ENCODE measurements around the gene SMIM41. TPM values are rescaled to one million over a fixed set of nuclear protein-coding genes. Genes with fewer than 3 reads are reported as not detected.

SMIM41 gene
- total and polyA plus RNA-seq, 10 of the 15 experiments (the other 5 are each of a cell fraction or from before 2014, with no cell fraction given): not detected

DNA sequence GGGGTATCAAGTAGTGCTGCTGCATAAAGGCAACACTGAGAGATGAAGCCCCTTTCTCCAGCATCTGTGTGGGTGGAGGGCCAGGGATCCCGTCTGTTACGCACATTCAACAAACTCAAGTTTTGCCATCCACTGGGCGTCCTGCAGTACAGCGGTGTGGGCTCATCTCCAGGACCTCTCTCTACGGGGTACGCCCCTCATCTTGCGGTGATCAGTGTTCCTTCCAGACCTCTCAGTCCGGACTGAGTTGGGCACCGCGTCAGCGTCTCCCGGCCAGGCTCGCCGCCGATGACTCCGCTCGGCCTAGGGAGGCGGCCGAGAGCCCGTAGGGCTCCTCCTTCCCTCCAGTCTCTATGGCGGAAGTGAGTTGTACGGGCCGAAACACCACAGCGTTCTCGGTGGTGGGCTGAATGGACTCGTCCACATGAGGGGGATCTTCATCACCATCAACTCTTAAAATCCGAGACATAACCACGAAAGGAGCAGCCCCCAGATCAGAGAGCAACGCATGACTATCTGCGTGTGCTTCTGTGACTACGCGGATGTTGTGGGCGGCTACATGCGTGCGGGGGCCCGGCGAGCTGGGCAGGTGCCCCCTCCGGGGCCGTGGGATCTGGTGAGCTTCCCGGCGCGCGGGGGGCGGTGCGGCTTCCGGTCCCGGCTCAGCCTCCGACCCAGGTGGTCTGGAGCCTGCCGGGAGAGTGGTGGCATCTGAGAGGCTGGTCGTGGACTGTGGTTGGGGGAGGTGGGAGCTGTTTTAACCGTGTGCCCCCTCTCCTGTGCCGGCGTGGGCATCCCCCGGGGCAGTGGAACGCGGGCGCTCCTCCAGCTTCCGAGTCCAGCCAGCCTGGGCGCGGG is 9.9 kb upstream of the SMIM41 start, which contains the start of gene ATG101 (continued):
- peak; percentile 76 for TF ChIP-seq TAF1 (IDR thresholded peaks at IDR 0.05; ENCODE audit: borderline replicate concordance, low read depth, low read length)
- TF ChIP-seq SUPT20H (IDR thresholded peaks at IDR 0.05; ENCODE audit: borderline replicate concordance, control insufficient read depth, low read depth, low read length): no peak
- TF ChIP-seq, protein P1, sequence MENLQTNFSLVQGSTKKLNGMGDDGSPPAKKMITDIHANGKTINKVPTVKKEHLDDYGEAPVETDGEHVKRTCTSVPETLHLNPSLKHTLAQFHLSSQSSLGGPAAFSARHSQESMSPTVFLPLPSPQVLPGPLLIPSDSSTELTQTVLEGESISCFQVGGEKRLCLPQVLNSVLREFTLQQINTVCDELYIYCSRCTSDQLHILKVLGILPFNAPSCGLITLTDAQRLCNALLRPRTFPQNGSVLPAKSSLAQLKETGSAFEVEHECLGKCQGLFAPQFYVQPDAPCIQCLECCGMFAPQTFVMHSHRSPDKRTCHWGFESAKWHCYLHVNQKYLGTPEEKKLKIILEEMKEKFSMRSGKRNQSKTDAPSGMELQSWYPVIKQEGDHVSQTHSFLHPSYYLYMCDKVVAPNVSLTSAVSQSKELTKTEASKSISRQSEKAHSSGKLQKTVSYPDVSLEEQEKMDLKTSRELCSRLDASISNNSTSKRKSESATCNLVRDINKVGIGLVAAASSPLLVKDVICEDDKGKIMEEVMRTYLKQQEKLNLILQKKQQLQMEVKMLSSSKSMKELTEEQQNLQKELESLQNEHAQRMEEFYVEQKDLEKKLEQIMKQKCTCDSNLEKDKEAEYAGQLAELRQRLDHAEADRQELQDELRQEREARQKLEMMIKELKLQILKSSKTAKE (IDR thresholded peaks at IDR 0.05; ENCODE audit: low read depth, poor library complexity, severe bottlenecking): peak; percentile 96
- TF ChIP-seq TCF3 (IDR thresholded peaks at IDR 0.05; ENCODE audit: borderline replicate concordance, insufficient read depth, low read depth, low read length): peak; percentile 82
- peak; percentile 83 for TF ChIP-seq YY1 (IDR thresholded peaks at IDR 0.05; ENCODE audit: low read depth, low read length)
- TF ChIP-seq CHD2 (IDR thresholded peaks at IDR 0.05; ENCODE audit: borderline replicate concordance, low read depth, low read length): peak; percentile 68; the same call in 1 of the 2 replicates
- TF ChIP-seq NBN (IDR thresholded peaks at IDR 0.05): peak; percentile 99
- TF ChIP-seq BACH1 (IDR thresholded peaks at IDR 0.05; ENCODE audit: borderline replicate concordance): peak; percentile 56; the same call in 1 of the 2 replicates
- no peak for TF ChIP-seq RBBP5 (conservative IDR thresholded peaks at IDR 0.05)
- TF ChIP-seq, protein P2, sequence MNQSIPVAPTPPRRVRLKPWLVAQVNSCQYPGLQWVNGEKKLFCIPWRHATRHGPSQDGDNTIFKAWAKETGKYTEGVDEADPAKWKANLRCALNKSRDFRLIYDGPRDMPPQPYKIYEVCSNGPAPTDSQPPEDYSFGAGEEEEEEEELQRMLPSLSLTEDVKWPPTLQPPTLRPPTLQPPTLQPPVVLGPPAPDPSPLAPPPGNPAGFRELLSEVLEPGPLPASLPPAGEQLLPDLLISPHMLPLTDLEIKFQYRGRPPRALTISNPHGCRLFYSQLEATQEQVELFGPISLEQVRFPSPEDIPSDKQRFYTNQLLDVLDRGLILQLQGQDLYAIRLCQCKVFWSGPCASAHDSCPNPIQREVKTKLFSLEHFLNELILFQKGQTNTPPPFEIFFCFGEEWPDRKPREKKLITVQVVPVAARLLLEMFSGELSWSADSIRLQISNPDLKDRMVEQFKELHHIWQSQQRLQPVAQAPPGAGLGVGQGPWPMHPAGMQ (IDR thresholded peaks at IDR 0.05; ENCODE audit: borderline replicate concordance): no peak
- TF ChIP-seq CHD1 (IDR thresholded peaks at IDR 0.05; ENCODE audit: low read depth, low read length): peak; percentile 100
- peak; percentile 86; the same call in 1 of the 2 replicates for TF ChIP-seq GATAD2B (conservative IDR thresholded peaks at IDR 0.05; ENCODE audit: low read depth)
